Right lobe of liver (tissue), 4 donors: ENCODE data around the gene KRTAP5-7.

Source experiments
- POLR2A ChIP-seq: fragments of 450-650 bp; IDR thresholded peaks from one replicate; pipeline ENCODE4 v1.6.1; 2017; ENCODE audit warnings: antibody characterized with exemption, mild to moderate bottlenecking
- TF ChIP-seq, protein P1 (sequence below), 4 donors: fragments of 200-600 bp in 3 of 4; fragments of 450-650 bp in 1 of 4; IDR thresholded peaks; one replicate each; pipeline versions ENCODE4 v1.5.1 to v1.8.0; 2016 to 2022; ENCODE audit warnings: antibody characterized with exemption in 4 of 4, mild to moderate bottlenecking in 2 of 4
- donor health status: DM: no; HTN: no; CAD: no.
- donor health status: DM: no; HTN: no; CAD: no.
- donor health status: DM: no; HTN: yes; CAD: no.

- TF ChIP-seq, protein P1, sequence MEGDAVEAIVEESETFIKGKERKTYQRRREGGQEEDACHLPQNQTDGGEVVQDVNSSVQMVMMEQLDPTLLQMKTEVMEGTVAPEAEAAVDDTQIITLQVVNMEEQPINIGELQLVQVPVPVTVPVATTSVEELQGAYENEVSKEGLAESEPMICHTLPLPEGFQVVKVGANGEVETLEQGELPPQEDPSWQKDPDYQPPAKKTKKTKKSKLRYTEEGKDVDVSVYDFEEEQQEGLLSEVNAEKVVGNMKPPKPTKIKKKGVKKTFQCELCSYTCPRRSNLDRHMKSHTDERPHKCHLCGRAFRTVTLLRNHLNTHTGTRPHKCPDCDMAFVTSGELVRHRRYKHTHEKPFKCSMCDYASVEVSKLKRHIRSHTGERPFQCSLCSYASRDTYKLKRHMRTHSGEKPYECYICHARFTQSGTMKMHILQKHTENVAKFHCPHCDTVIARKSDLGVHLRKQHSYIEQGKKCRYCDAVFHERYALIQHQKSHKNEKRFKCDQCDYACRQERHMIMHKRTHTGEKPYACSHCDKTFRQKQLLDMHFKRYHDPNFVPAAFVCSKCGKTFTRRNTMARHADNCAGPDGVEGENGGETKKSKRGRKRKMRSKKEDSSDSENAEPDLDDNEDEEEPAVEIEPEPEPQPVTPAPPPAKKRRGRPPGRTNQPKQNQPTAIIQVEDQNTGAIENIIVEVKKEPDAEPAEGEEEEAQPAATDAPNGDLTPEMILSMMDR (IDR thresholded peaks at IDR 0.05) = no peak
- no peak for TF ChIP-seq POLR2A
Measured at GRCh38 chr11:71544525-71545214, 17.6 kb downstream of the KRTAP5-7 start.
